Testis (tissue), 3 donors: ENCODE results near the gene ARL4D. TPM values are rescaled to one million over a fixed set of nuclear protein-coding genes. Genes with fewer than 3 reads are reported as not detected.

Experiments used
- DNase-seq: peaks from one replicate; pipeline ENCODE4 v3.0.0-alpha.2; 2019
- H3K27ac ChIP-seq, 2 donors: fragments of 200-600 bp; sonication (generic); one replicate each; pipeline ENCODE4 v1.5.1; 2019
- H3K27me3 ChIP-seq: fragments of 200-600 bp; sonication (generic); one replicate; pipeline ENCODE4 v1.5.1; 2019
- H3K36me3 ChIP-seq: fragments of 200-600 bp; sonication (generic); one replicate; pipeline ENCODE4 v1.5.1; 2017; ENCODE audit warnings: low read depth; ENCODE audit errors: missing control alignments
- H3K4me1 ChIP-seq: fragments of 200-600 bp; sonication (generic); one replicate; pipeline ENCODE4 v1.5.1; 2019
- H3K4me3 ChIP-seq, 2 donors: fragments of 200-600 bp; sonication (generic); one replicate each; pipeline ENCODE4 v1.5.1; 2017 to 2019
- H3K9me3 ChIP-seq: fragments of 200-600 bp; sonication (generic); one replicate; pipeline ENCODE4 v1.5.1; 2017
- CTCF ChIP-seq, 3 experiments: fragments of 450-650 bp in 2 of 3; fragments of 200-600 bp in 1 of 3; sonication (generic) in 1 of 3; IDR thresholded peaks; one replicate each; pipeline ENCODE4 v1.5.1; 2016 to 2019; ENCODE audit warnings: antibody characterized with exemption in 3 of 3, mild to moderate bottlenecking in 2 of 3, moderate library complexity in 1 of 3
- POLR2A ChIP-seq: fragments of 450-650 bp; IDR thresholded peaks from one replicate; pipeline ENCODE4 v1.6.1; 2017; ENCODE audit warnings: antibody characterized with exemption, mild to moderate bottlenecking, moderate library complexity
- WGBS, 2 donors: methylation state at CpG; one replicate each; pipeline ENCODE4 v1.1.5; 2018; 5-methylcytosine and 5-hydroxymethylcytosine counted together
- intact Hi-C: fragments of 100-400 bp; cut with DNase I; formaldehyde crosslinking; loops from one replicate; pipeline ENCODE4 v1.15.1; 2023; ENCODE audit warnings: low total_unique reads
- polyA plus RNA-seq: library from polyadenylated mRNA; stranded (reverse); fragments of 350-450 nt; fragmentation: Illumina TruSeq; extraction: RNeasy Lipid Tissue Mini Kit (QIAGEN cat#74804); gene quantifications from one replicate; pipeline ENCODE4 v1.2.3, GENCODE V29; 2014; ENCODE audit warnings: low read depth, low replicate concordance; ENCODE audit not compliant: insufficient read depth
- total RNA-seq, 2 donors: library from RNA; depleted of rRNA; stranded (reverse); fragments of >200 nt; gene quantifications; one replicate each; pipeline ENCODE4 v1.2.3, GENCODE V29; 2016

Gene ARL4D
- total and polyA plus RNA-seq, 3 donors from 2014 or later: 26.5 to 48.2 (median 45.6) TPM

DNA sequence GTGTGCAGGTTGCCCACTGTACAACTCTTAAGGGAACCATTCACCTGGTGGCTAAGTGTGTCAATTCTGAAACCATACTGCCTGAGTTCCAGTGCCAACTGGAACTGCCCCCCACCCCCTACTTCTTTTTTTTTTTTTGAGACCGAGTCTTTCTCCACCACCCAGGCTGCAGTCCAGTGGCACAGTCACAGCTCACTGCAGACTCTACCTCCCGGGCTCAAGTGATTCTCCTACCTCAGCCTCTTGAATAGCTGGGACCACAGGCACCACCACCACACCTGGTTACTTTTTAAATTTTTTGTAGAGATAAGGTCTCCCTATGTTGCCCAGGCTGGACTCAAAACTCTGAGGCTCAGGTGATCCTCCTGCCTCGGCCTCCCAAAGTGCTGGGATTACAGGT lies 44.6 kb downstream of the ARL4D start:
- Histone ChIP-seq H3K36me3 (no peaks in the 10 kb centered on the region), H3K4me1 (no peaks in the 10 kb centered on the region), H3K9me3 (no peaks in the 10 kb centered on the region), H3K27ac (no peak overlapping the region), H3K27me3 (no peaks in the 10 kb centered on the region), H3K4me3 (no peak overlapping the region)
- DNase-seq: no peak
- WGBS, 2 donors: 96 to 97% methylated on average over 3 of the region's 3 CpGs
- TF ChIP-seq CTCF (IDR thresholded peaks at IDR 0.05): no peak
- no peak for TF ChIP-seq POLR2A
- intact Hi-C loops: no loop called here

DNA sequence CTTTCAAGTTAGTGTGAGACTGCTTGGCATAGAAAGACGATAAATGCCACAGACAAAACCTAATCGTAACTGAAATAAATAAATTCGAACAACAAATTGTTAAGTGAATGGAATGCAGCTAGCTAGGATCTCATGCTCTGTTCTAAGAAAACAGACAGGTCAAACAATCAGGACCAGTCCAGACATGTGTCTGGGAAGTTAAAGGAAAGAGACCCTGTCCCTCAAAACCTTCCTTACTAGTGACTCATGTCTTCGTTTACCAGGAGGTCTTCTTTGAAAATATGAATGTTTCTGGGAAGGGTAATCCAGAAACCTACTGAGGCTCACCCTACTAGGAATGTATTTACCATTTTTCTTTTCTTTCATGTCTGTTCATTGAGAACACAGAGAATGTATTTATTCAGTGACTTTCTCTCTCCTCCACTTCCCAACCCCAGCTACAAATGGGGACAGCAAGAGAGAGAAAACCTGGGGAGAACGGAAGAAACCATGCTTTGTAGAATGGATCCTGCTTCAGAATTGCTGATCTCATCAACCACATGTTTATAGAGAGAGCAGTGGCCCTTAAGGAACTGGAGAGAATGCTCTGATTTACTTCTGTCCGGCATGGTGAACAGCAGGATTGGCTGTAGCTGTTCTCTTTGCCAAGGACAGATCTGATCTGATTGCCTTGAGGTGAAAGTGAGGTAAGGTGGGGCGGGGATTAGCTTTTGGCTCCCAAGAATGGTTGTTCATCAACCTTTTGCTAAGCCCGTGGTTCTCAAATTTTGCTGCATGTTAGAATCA lies 45.6 kb downstream of the ARL4D start:
- Histone ChIP-seq H3K27ac (no peak overlapping the region), H3K4me1 (no peaks in the 10 kb centered on the region), H3K36me3 (no peaks in the 10 kb centered on the region), H3K4me3 (no peak overlapping the region), H3K9me3 (no peaks in the 10 kb centered on the region), H3K27me3 (no peaks in the 10 kb centered on the region)
- intact Hi-C loops: no loop called here
- TF ChIP-seq POLR2A: no peak
- TF ChIP-seq CTCF (IDR thresholded peaks at IDR 0.05): no peak
- 78 to 80% methylated on average over 8 of the region's 8 CpGs for WGBS, 2 donors
- DNase-seq: no peak

DNA sequence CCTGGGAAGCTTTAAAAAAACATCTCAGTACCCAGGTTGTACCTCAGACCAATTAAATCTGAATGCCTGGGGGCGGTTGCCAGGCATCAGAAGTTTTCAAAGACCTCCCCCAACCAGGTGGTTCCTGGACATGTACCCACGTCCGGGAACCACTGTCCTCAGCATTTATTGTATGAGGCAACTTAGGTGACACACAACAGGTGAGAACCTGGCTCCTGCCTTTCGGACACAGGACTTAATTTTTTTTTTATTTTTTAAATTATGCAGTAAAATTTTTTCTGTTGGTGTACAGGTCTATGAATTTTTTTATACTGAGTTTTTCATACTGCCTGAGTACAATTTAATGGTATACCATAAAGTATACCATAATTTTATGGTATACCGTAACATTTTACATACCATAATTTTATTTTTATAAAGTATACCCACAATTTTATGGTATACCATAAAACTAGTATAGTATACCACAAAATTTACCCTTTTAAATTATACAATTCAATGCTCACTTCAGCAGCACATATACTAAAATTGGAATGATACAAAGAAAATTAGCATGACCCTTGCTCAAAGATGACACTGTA lies 46.3 kb downstream of the ARL4D start:
- no peaks in the 10 kb centered on the region for H3K4me1 ChIP-seq
- intact Hi-C loops: no loop called here

DNA sequence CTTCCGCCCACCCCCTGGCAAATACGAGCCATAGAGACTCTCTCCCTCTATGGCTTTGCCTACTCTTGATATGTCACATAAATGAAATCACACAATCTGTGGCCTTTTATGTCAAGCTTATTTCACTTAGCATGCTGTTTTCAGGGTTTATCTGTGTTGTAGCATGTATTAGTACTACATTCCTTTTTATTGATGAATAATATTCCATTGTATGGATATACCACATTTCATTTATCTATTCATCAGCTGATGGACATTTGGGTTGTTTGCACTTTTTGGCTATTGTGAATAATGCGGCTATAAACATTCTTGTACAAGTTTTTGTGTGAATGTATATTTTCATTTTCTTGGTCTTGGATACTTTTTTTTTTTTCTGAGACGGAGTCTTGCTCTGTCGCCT lies 48.0 kb downstream of the ARL4D start:
- 90 to 93% methylated on average over 5 of the region's 5 CpGs for WGBS, 2 donors
- no peak for DNase-seq

More for the DNA sequence above, 46.3 kb downstream of the ARL4D start:
- Histone ChIP-seq H3K36me3 (no peaks in the 10 kb centered on the region), H3K27me3 (no peaks in the 10 kb centered on the region), H3K27ac (no peak overlapping the region), H3K9me3 (no peaks in the 10 kb centered on the region), H3K4me3 (no peak overlapping the region)
- no peak for TF ChIP-seq POLR2A
- TF ChIP-seq CTCF (IDR thresholded peaks at IDR 0.05): no peak
- 73 to 81% methylated on average over 5 of the region's 5 CpGs for WGBS, 2 donors
- DNase-seq: no peak

More for the DNA sequence above, 48.0 kb downstream of the ARL4D start:
- no peak overlapping the region for H3K4me3 ChIP-seq
- no peak for TF ChIP-seq CTCF (IDR thresholded peaks at IDR 0.05)
- TF ChIP-seq POLR2A: no peak
- H3K36me3 ChIP-seq: no peaks in the 10 kb centered on the region
- intact Hi-C loops: no loop called here
- no peaks in the 10 kb centered on the region for H3K27me3 ChIP-seq
- no peaks in the 10 kb centered on the region for H3K9me3 ChIP-seq
- H3K4me1 ChIP-seq: no peaks in the 10 kb centered on the region
- no peak overlapping the region for H3K27ac ChIP-seq
